ENCODE results near the gene CST9. TPM values are rescaled to one million over a fixed set of nuclear protein-coding genes. Genes with fewer than 3 reads are reported as not detected.

CST9 gene
- total and polyA plus RNA-seq, 2 of the 13 experiments (the other 11 are each of a cell fraction or from before 2014, with no cell fraction given) = 0.07 TPM; not detected in 1

DNA sequence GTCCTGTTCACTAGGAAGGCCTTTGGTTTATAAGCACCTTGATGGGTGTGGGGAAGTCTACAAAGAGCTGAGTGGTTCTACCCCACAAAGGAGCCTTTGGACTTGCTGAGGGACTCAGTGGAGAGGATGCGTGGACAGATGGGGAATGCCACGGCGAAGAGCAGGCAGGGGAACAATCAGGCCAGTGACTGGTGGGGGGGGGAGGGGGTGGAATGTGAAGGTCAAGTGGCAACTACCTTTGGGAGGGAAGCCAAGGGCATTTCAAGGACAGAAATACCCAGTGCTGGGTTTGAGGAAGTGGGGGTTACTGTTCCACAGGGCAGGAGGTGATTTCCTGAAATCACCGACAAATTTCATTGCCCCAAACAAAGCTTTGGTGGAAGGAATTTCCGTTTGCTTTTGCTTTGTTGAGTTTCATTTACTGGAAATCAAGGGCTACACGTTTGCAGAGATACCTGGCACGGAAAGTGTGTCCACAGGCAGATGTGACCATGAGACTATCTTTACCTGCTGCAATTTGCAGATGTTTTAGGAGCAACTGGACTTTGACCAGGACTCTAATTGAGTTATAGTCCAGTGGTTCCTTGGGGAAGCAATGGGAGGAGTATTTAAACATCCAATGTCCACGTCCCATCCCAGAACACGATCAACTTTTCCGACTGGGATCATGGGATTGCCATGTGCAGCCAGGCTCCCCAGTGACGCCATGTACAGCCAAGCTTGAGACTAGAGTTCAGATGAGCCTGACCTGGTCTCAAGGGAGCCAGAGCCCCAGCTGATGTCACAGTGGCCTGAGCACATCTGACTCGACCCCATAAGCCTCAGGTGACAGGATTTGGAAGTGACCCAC is 24.1 kb upstream of the CST9 start (continued):
- no peak for TF ChIP-seq ZNF30 (CRISPR knock-in tag; IDR thresholded peaks at IDR 0.05)
- TF ChIP-seq ATF1 (CRISPR knock-in tag; IDR thresholded peaks at IDR 0.05) = no peak; the same call in 1 of the 2 replicates
- no peak for TF ChIP-seq SRSF1 (optimal IDR thresholded peaks at IDR 0.05; ENCODE audit: low read depth, low read length)
- TF ChIP-seq, protein P1, sequence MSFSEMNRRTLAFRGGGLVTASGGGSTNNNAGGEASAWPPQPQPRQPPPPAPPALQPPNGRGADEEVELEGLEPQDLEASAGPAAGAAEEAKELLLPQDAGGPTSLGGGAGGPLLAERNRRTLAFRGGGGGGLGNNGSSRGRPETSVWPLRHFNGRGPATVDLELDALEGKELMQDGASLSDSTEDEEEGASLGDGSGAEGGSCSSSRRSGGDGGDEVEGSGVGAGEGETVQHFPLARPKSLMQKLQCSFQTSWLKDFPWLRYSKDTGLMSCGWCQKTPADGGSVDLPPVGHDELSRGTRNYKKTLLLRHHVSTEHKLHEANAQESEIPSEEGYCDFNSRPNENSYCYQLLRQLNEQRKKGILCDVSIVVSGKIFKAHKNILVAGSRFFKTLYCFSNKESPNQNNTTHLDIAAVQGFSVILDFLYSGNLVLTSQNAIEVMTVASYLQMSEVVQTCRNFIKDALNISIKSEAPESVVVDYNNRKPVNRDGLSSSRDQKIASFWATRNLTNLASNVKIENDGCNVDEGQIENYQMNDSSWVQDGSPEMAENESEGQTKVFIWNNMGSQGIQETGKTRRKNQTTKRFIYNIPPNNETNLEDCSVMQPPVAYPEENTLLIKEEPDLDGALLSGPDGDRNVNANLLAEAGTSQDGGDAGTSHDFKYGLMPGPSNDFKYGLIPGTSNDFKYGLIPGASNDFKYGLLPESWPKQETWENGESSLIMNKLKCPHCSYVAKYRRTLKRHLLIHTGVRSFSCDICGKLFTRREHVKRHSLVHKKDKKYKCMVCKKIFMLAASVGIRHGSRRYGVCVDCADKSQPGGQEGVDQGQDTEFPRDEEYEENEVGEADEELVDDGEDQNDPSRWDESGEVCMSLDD (CRISPR knock-in tag; IDR thresholded peaks at IDR 0.05; ENCODE audit: borderline replicate concordance) = no peak
- TF ChIP-seq CENPT (CRISPR knock-in tag; IDR thresholded peaks at IDR 0.05; ENCODE audit: low read depth) = no peak
- TF ChIP-seq, protein P2, sequence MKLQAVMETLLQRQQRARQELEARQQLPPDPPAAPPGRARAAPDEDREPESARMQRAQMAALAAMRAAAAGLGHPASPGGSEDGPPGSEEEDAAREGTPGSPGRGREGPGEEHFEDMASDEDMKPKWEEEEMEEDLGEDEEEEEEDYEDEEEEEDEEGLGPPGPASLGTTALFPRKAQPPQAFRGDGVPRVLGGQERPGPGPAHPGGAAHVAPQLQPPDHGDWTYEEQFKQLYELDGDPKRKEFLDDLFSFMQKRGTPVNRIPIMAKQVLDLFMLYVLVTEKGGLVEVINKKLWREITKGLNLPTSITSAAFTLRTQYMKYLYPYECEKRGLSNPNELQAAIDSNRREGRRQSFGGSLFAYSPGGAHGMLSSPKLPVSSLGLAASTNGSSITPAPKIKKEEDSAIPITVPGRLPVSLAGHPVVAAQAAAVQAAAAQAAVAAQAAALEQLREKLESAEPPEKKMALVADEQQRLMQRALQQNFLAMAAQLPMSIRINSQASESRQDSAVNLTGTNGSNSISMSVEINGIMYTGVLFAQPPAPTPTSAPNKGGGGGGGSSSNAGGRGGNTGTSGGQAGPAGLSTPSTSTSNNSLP (IDR thresholded peaks at IDR 0.05; ENCODE audit: low read depth, low read length) = 0 out of 2 replicates have a peak, but pooled peaks have one; percentile 2
- TF ChIP-seq, protein P3, sequence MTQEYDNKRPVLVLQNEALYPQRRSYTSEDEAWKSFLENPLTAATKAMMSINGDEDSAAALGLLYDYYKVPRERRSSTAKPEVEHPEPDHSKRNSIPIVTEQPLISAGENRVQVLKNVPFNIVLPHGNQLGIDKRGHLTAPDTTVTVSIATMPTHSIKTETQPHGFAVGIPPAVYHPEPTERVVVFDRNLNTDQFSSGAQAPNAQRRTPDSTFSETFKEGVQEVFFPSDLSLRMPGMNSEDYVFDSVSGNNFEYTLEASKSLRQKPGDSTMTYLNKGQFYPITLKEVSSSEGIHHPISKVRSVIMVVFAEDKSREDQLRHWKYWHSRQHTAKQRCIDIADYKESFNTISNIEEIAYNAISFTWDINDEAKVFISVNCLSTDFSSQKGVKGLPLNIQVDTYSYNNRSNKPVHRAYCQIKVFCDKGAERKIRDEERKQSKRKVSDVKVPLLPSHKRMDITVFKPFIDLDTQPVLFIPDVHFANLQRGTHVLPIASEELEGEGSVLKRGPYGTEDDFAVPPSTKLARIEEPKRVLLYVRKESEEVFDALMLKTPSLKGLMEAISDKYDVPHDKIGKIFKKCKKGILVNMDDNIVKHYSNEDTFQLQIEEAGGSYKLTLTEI (CRISPR knock-in tag; conservative IDR thresholded peaks at IDR 0.05) = no peak
- no peak for TF ChIP-seq STAG1 (CRISPR knock-in tag; IDR thresholded peaks at IDR 0.05)
- TF ChIP-seq, protein P4, sequence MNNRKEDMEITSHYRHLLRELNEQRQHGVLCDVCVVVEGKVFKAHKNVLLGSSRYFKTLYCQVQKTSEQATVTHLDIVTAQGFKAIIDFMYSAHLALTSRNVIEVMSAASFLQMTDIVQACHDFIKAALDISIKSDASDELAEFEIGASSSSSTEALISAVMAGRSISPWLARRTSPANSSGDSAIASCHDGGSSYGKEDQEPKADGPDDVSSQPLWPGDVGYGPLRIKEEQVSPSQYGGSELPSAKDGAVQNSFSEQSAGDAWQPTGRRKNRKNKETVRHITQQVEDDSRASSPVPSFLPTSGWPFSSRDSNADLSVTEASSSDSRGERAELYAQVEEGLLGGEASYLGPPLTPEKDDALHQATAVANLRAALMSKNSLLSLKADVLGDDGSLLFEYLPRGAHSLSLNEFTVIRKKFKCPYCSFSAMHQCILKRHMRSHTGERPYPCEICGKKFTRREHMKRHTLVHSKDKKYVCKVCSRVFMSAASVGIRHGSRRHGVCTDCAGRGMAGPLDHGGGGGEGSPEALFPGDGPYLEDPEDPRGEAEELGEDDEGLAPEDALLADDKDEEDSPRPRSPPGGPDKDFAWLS (CRISPR knock-in tag; IDR thresholded peaks at IDR 0.05; ENCODE audit: borderline replicate concordance) = no peak
- peak; percentile 22; the same call in 1 of the 2 replicates for TF ChIP-seq HOXA3 (CRISPR knock-in tag; IDR thresholded peaks at IDR 0.05)
- TF ChIP-seq, protein P5, sequence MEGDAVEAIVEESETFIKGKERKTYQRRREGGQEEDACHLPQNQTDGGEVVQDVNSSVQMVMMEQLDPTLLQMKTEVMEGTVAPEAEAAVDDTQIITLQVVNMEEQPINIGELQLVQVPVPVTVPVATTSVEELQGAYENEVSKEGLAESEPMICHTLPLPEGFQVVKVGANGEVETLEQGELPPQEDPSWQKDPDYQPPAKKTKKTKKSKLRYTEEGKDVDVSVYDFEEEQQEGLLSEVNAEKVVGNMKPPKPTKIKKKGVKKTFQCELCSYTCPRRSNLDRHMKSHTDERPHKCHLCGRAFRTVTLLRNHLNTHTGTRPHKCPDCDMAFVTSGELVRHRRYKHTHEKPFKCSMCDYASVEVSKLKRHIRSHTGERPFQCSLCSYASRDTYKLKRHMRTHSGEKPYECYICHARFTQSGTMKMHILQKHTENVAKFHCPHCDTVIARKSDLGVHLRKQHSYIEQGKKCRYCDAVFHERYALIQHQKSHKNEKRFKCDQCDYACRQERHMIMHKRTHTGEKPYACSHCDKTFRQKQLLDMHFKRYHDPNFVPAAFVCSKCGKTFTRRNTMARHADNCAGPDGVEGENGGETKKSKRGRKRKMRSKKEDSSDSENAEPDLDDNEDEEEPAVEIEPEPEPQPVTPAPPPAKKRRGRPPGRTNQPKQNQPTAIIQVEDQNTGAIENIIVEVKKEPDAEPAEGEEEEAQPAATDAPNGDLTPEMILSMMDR (CRISPR knock-in tag; IDR thresholded peaks at IDR 0.05) = no peak
- TF ChIP-seq, protein P6, sequence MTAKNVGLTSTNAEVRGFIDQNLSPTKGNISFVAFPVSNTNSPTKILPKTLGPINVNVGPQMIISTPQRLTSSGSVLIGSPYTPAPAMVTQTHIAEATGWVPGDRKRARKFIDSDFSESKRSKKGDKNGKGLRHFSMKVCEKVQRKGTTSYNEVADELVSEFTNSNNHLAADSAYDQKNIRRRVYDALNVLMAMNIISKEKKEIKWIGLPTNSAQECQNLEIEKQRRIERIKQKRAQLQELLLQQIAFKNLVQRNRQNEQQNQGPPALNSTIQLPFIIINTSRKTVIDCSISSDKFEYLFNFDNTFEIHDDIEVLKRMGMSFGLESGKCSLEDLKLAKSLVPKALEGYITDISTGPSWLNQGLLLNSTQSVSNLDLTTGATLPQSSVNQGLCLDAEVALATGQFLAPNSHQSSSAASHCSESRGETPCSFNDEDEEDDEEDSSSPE (CRISPR knock-in tag; IDR thresholded peaks at IDR 0.05) = peak; percentile 32; the same call in 1 of the 2 replicates
- TF ChIP-seq ZNF225 (CRISPR knock-in tag; IDR thresholded peaks at IDR 0.05) = no peak
- peak; percentile 33; the same call in 1 of the 3 replicates for TF ChIP-seq MXI1 (IDR thresholded peaks at IDR 0.05; ENCODE audit: borderline replicate concordance, low read depth, low read length)
- TF ChIP-seq ZNF720 (CRISPR knock-in tag; IDR thresholded peaks at IDR 0.05) = no peak
- TF ChIP-seq ZNF562 (CRISPR knock-in tag; IDR thresholded peaks at IDR 0.05; ENCODE audit: borderline replicate concordance) = no peak
- TF ChIP-seq SIX1 (CRISPR knock-in tag; IDR thresholded peaks at IDR 0.05; ENCODE audit: borderline replicate concordance) = no peak

All from HepG2 (cell line).